ENCODE data around the gene CROT. TPM values are rescaled to one million over a fixed set of nuclear protein-coding genes. Genes with fewer than 3 reads are reported as not detected.

The CROT gene
- total and polyA plus RNA-seq, 9 donors, result 8.0 to 21.8 (median 16.1) TPM

- TF ChIP-seq POLR2A (IDR thresholded peaks at IDR 0.05) (no peak), CTCF (IDR thresholded peaks at IDR 0.05) (no peak), EP300 (IDR thresholded peaks at IDR 0.05) (no peak)
- no peaks in the 10 kb centered on the region for H3K9me3 ChIP-seq
- no peak for DNase-seq
- intact Hi-C loops (cut with DNase I), result no loop called here
- no peaks in the 10 kb centered on the region for H3K27me3 ChIP-seq
- no peaks in the 10 kb centered on the region for H3K4me1 ChIP-seq (ENCODE audit: insufficient read depth)
- H3K36me3 ChIP-seq, result no peaks in the 10 kb centered on the region
- no peak overlapping the region for H3K27ac ChIP-seq
- no peak overlapping the region for H3K4me3 ChIP-seq
These were observed 18.8 kb downstream of the CROT start for GRCh38 chr7:87364246-87364645.

- no peaks in the 10 kb centered on the region for H3K9me3 ChIP-seq
- no peak overlapping the region for H3K4me3 ChIP-seq
- intact Hi-C loops (cut with DNase I), result no loop called here
- no peaks in the 10 kb centered on the region for H3K36me3 ChIP-seq
- no peak for DNase-seq
- TF ChIP-seq EP300 (IDR thresholded peaks at IDR 0.05), result no peak
- TF ChIP-seq POLR2A (IDR thresholded peaks at IDR 0.05), result no peak
- no peak for TF ChIP-seq CTCF (IDR thresholded peaks at IDR 0.05)
- H3K4me1 ChIP-seq (ENCODE audit: insufficient read depth), result no peaks in the 10 kb centered on the region
- no peaks in the 10 kb centered on the region for H3K27me3 ChIP-seq
- WGBS, 3 donors, result 95 to 98% (median 96%) methylated on average over 4 of the region's 4 CpGs
- no peak overlapping the region for H3K27ac ChIP-seq
These were observed 23.8 kb downstream of the CROT start for GRCh38 chr7:87369216-87369615.

GRCh38 chr7:87370660-87371180 is 25.3 kb downstream of the CROT start:
- Histone ChIP-seq H3K4me3 (no peak overlapping the region), H3K27me3 (no peaks in the 10 kb centered on the region), H3K27ac (no peak overlapping the region), H3K36me3 (no peaks in the 10 kb centered on the region), H3K9me3 (no peaks in the 10 kb centered on the region), H3K4me1 (ENCODE audit: insufficient read depth) (no peaks in the 10 kb centered on the region)
- TF ChIP-seq CTCF (IDR thresholded peaks at IDR 0.05), result no peak
- TF ChIP-seq POLR2A (IDR thresholded peaks at IDR 0.05), result no peak
- no peak for TF ChIP-seq EP300 (IDR thresholded peaks at IDR 0.05)
- DNase-seq, result no peak
- WGBS, 3 donors, result 94 to 95% (median 94%) methylated on average over 1 of the region's 1 CpG
- intact Hi-C loops (cut with DNase I), result no loop called here

GRCh38 chr7:87375662-87376435 is 30.4 kb downstream of the CROT start:
- no peaks in the 10 kb centered on the region for H3K36me3 ChIP-seq
- H3K9me3 ChIP-seq, result no peaks in the 10 kb centered on the region
- no peak for TF ChIP-seq POLR2A (IDR thresholded peaks at IDR 0.05)
- TF ChIP-seq EP300 (IDR thresholded peaks at IDR 0.05), result no peak
- TF ChIP-seq CTCF (IDR thresholded peaks at IDR 0.05), result no peak
- no peaks in the 10 kb centered on the region for H3K4me1 ChIP-seq (ENCODE audit: insufficient read depth)
- H3K4me3 ChIP-seq, result no peak overlapping the region
- H3K27me3 ChIP-seq, result no peaks in the 10 kb centered on the region
- intact Hi-C loops (cut with DNase I), result no loop called here
- WGBS, 3 donors, result 78 to 89% (median 81%) methylated on average over 5 of the region's 5 CpGs
- DNase-seq, result no peak
- no peak overlapping the region for H3K27ac ChIP-seq

All from ovary (tissue), 9 donors.